Renal cortex interstitium (tissue), 11 donors: ENCODE results near the gene AMPH. TPM values are rescaled to one million over a fixed set of nuclear protein-coding genes. Genes with fewer than 3 reads are reported as not detected.
"Not testable (repeated sequence)": the region's sequence is repeated elsewhere in the genome, so short reads cannot be mapped to it uniquely, and the experiment has no call there.

ENCODE experiments used
- DNase-seq, 11 donors: peaks; one replicate each; pipeline ENCODE4 v3.0.0-alpha.2; 2013; ENCODE audit warnings: low read depth in 9 of 11, low spot score in 4 of 11; ENCODE audit errors: extremely low read depth in 1 of 11
- polyA plus RNA-seq, 3 donors: library from polyadenylated mRNA; unstranded; fragments of 120-200 nt; gene quantifications; one replicate each; pipeline ENCODE4 v1.2.1, GENCODE V29; 2013; ENCODE audit not compliant: insufficient read length in 3 of 3

AMPH gene
- polyA plus RNA-seq, 3 donors = 16.3 to 19.7 (median 16.6) TPM

DNA sequence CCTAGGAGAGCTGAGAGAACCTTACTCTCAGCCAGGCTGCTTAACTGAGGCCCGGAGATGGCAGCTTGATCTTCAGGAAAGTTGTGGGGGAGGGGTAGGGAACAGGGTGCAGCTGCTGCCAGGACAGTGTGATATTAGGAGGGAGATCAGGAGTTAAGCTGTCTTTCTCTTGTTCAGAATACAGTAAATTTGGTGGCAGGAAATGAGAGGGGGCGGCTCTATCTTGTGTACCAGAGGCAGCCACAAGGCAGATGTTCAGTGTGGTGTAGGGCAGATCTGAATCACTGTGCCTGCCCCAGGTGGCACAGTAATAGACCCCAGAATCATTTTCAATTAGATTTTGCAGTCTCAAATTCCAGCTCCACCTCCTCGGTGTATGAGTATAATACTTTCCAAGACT is 286.4 kb downstream of the AMPH start:
- DNase-seq = not testable (repeated sequence)

GRCh38 chr7:38342135-38342534 is 289.0 kb downstream of the AMPH start:
- DNase-seq = not testable (repeated sequence)

DNA sequence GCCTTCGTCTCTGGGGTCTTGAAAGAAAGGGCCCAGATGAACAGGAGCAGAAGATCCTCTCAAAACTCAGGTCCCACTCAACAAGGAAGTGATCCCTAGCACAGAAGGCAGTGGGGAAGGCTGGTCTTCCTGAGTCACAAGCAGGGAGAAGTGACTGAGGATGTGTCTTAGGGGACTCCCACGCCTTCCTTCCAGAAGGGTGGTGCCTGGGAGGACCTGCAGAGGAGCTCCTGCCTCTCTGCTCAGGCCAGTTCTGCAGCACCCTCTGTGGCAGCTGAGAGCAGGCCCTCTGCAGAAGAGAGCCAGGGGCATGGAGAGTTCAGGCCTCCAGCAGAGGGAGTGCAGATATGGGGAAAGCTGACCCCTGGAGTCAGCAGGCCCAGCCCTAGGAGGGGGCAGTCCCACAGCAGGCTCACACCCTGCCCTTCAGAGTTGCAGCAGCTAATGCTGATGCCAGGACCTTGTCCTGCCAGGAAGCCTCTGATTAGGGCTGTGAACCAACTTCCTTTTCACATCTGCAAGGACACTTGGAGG is 289.9 kb downstream of the AMPH start:
- DNase-seq = not testable (repeated sequence)

- no peak for DNase-seq
Observed at GRCh38 chr7:38339953-38340819, 291.0 kb downstream of the AMPH start.

DNA sequence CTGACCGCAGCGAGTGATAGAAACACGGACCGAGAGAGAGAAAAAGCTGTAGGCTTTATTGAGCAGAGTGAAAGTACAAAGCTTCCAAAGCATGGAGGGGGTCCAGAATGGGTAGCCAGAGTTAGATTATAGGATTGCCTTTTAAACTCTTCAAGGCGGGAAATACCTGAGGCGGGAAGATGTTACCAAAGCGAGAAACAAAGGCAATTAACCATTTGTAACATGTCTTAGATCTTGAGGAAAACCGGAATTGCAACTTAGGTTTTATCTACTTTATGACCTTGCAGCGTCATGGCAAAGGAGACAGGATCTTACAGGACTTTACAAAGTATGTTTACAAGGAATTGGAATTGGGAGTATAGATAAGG is 295.0 kb downstream of the AMPH start:
- DNase-seq = not testable (repeated sequence)

- peak; percentile 40 to 79 (median 71) for DNase-seq
Observed at GRCh38 chr7:38335492-38336147, 295.6 kb downstream of the AMPH start.

DNA sequence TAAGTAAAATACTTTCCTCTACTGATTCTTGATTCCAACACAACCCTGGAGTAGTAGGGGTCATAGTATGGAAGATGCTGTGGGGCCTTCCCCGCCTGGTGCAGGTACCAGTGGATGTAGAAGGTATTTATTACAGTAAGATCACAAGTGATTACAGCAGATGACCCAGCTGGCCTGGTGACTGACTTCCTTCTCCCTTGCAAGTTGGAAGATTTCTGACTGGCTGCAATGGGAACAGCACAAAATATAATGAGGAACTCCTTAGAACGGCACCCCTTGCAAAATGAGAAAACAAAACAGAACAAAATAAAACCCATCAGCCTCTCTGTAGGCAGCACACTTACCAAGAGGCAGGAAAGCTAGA is 296.1 kb downstream of the AMPH start:
- no peak for DNase-seq

DNA sequence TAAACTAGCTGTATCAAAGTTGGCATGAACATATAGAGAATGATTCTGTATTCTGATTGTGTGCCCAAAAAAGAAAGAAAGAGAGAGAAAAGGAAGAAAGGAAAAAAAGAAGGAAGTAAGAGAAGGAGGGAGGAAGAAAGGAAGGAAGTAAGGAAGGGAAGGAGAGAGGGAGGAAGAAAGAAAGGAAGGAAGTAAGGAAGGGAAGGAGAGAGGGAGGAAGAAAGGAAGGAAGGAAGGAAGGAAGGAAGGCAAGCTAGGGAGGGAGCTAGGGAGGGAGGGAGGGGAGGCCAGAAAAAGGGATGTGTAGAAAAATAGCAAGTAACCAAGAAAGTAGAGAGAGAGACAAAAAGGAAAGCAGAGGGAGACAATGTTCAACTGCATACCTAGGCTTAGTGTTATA is 297.0 kb downstream of the AMPH start:
- no peak for DNase-seq
